Activated naive CD8-positive, alpha-beta T cell treated with anti-CD3 and anti-CD28 coated beads, Interleukin-2, amount 10 ng/mL, durations not matched to agents 7 days and 5 days (primary cell): ENCODE measurements around the gene CCBE1. TPM values are rescaled to one million over a fixed set of nuclear protein-coding genes. Genes with fewer than 3 reads are reported as not detected.

ENCODE experiments used
- ATAC-seq: fragments of 150-1000 bp; cut with Tn5 transposase; one replicate; pipeline ENCODE4 v1.10.0; 2021; ENCODE audit warnings: low read depth, moderate library complexity
- POLR2A ChIA-PET: fragments of 350-600 bp; sonication (Branson Sonifier 250); formaldehyde crosslinking; loops from one replicate; lab custom pipeline; 2021; ENCODE audit warnings: antibody characterized with exemption; lab: Charles Lee
- DNase-seq: peaks from one replicate; pipeline ENCODE4 v3.0.0; 2021
- H3K27ac Mint-ChIP-seq: one replicate; pipeline ENCODE4 v1.8.0; 2022; ENCODE audit warnings: mild to moderate bottlenecking, mixed read lengths
- H3K27me3 Mint-ChIP-seq: one replicate; pipeline ENCODE4 v1.8.0; 2022; ENCODE audit warnings: mild to moderate bottlenecking, moderate library complexity, mixed read lengths
- H3K36me3 Mint-ChIP-seq: one replicate; pipeline ENCODE4 v1.8.0; 2021; ENCODE audit warnings: mild to moderate bottlenecking, mixed read lengths
- H3K4me1 Mint-ChIP-seq: one replicate; pipeline ENCODE4 v1.8.0; 2021; ENCODE audit warnings: mixed read lengths
- H3K4me3 Mint-ChIP-seq: one replicate; pipeline ENCODE4 v1.8.0; 2022; ENCODE audit warnings: mild to moderate bottlenecking, moderate library complexity, mixed read lengths
- H3K9me3 Mint-ChIP-seq: one replicate; pipeline ENCODE4 v1.8.0; 2021; ENCODE audit warnings: mixed read lengths
- total RNA-seq, 2 experiments: library from RNA; stranded (reverse); gene quantifications; one replicate each; pipeline ENCODE4 v1.2.3, GENCODE V29; 2021

CCBE1 gene
- total RNA-seq, 2 experiments from 2014 or later: not detected

DNA sequence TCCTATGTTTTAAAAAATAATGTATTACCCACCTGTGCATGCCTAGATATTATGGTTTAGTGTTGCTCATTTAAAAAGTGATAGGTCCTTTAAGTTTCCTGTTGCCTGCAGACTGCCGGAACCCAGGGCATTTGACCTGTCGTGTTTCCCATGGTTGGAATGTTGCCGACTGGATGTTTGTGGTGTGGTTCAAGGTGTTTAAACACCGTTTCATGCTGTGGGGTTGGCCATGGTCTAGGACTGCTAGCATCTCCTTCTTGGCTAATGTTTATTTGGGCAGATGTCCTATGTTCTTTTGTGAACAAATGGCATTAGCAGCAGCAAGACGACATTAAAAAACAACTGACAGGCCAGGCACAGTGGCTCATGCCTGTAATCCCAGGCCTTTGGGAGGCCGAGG lies 245.3 kb downstream of the CCBE1 start:
- no peak overlapping the region for H3K4me3 Mint-ChIP-seq
- DNase-seq: no peak
- peaks cover 4% of the 10 kb centered on the region for H3K27me3 Mint-ChIP-seq
- H3K36me3 Mint-ChIP-seq: no peaks in the 10 kb centered on the region
- H3K4me1 Mint-ChIP-seq: no peaks in the 10 kb centered on the region
- POLR2A ChIA-PET: no interaction called here
- H3K27ac Mint-ChIP-seq: no peak overlapping the region
- H3K9me3 Mint-ChIP-seq: no peaks in the 10 kb centered on the region
- no peak for ATAC-seq

DNA sequence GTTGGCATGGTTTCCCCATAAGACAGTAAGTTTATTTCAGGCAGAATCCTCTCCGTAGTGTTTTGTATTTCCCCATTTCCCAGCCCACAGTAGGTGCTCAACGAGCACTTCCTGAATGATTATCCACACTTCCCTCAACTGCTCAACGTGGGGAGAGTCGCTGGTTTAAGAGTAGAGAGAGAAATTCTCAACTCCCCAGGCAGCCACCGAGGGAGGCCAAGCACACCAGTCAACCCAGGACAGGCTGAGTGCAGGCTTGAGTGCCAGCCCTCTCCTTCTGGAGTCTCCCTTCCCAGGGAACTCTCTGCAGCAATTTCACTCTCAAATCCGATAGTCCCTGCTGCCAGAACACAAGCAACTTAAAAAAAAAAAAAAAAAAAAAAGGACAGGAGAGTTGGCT lies 246.2 kb downstream of the CCBE1 start:
- no peak overlapping the region for H3K27ac Mint-ChIP-seq
- H3K36me3 Mint-ChIP-seq: no peaks in the 10 kb centered on the region
- DNase-seq (no peak), ATAC-seq (no peak)
- POLR2A ChIA-PET: no interaction called here
- no peaks in the 10 kb centered on the region for H3K9me3 Mint-ChIP-seq
- H3K4me1 Mint-ChIP-seq: no peaks in the 10 kb centered on the region
- H3K4me3 Mint-ChIP-seq: no peak overlapping the region
- peaks cover 4% of the 10 kb centered on the region for H3K27me3 Mint-ChIP-seq

DNA sequence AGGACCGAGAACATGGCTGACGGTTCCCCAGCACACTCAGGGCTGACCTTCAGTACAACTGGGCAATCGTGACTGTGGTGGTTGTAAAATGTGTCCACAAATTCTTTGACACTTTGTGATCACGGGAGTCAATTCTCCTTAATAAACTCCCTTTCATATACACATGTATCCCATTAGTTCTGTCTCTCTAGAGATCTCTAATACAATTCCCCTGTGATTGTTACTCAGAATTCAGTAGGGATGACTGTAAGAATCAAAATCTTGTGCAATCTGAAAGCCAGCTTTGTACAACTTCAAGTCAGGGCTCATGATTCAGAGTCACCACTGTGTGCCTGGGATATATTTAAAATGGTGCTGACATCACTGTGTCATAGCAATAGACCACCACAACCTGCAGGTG lies 248.7 kb downstream of the CCBE1 start:
- Mint-ChIP-seq H3K27me3 (peaks cover 4% of the 10 kb centered on the region), H3K36me3 (no peaks in the 10 kb centered on the region), H3K4me3 (no peak overlapping the region), H3K4me1 (no peaks in the 10 kb centered on the region), H3K27ac (no peak overlapping the region), H3K9me3 (no peaks in the 10 kb centered on the region)
- POLR2A ChIA-PET: no interaction called here
- ATAC-seq: no peak
- no peak for DNase-seq

DNA sequence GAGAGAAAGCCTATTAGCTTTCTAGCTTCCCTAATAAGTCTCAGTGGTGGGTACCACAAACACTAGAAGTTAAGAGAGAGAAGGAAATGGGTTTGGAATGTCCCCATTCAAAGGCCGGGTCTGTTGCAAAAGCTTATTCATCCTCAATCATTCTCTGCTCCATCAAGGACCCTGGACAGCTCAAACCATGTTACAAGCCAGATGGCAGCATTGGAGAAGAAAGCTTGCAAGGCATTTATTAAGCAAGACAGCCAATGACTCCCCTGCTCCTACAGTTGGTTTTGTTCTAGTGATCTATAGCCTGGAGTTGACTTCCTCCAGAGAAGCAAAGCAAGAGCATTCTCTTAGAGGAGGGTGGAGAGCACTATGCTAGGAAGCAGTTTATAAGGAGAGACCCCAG lies 251.2 kb downstream of the CCBE1 start:
- Mint-ChIP-seq H3K4me1 (no peaks in the 10 kb centered on the region), H3K4me3 (no peak overlapping the region), H3K36me3 (no peaks in the 10 kb centered on the region), H3K27me3 (no peaks in the 10 kb centered on the region), H3K9me3 (no peaks in the 10 kb centered on the region), H3K27ac (no peak overlapping the region)
- ATAC-seq (no peak), DNase-seq (no peak)
- POLR2A ChIA-PET: no interaction called here

DNA sequence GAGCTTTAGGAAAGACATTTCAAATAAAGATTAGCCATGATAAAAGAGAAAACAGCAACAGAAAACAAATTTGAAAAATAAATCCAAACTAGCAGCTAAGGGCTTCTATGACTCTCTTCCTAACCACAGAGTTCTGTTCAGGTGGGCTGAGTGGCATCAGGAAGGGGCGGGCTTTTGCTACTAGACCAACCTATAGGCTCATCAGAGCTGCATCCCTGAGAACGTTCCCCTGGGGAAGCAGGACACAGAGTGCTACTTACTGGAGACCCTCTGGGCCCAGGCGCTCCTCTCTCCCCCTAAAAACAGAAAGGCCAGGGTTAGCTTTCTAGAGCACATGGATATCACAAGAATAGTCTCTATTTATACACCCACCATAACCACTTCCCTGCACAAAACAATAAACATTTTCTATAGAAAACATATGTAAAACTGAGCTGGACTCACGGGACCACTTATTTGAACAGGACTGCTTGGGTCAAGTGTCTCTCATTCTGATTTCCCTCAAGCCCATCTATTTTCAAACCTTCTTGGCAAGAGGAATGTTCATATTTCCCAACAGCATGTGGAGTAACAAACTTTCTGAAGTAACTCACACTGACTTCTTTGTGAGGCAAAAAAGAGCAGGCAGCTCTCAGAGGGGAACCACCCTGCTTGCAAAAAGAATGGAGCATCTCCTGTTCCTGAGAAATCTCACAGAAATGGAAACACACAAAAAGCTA lies 259.2 kb downstream of the CCBE1 start:
- Mint-ChIP-seq H3K27me3 (peaks cover 3% of the 10 kb centered on the region), H3K36me3 (no peaks in the 10 kb centered on the region), H3K27ac (no peak overlapping the region), H3K9me3 (no peaks in the 10 kb centered on the region), H3K4me3 (no peak overlapping the region), H3K4me1 (peaks cover 2% of the 10 kb centered on the region)
- POLR2A ChIA-PET: no interaction called here
- ATAC-seq (no peak), DNase-seq (no peak)

DNA sequence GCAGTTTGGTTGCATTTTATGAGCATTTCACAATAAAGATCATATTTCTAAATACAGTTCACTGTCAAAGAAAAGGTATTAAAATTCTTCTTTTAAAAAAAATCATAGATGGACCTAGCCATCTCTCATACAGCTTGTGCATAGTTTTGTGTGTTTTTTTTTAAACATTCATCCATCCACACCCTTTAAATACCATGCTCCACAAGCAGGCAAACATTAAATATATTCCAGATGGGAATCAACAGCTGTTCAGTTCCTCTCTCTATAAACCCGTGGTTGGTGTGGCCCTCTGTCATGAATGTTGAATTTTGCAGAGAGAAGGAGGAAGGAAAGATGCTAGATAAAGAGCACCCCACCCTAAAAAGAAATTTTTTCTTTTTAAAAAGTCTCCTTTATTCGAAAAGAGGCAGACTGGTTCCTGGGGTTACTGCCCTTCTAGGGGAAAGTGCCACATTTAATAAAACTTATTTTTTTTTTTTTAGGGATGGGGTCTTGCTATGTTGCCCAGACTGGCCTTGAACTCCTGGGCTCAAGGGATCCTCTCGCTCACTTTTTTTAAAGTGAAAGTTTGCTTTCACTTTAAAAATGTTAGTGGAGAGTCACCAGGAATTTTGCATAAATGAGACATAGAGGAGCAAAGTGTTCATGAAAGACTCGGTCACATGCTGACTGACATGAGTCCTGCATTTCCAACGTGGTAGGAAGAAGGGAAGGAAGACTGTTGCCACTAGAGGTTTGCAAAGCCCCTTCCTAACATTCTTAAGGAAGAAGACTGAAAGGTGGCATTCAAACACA lies 264.2 kb downstream of the CCBE1 start:
- H3K9me3 Mint-ChIP-seq: no peaks in the 10 kb centered on the region
- H3K27me3 Mint-ChIP-seq: peaks cover 5% of the 10 kb centered on the region
- no peak overlapping the region for H3K4me3 Mint-ChIP-seq
- H3K36me3 Mint-ChIP-seq: no peaks in the 10 kb centered on the region
- no peak for ATAC-seq
- no peak overlapping the region for H3K27ac Mint-ChIP-seq
- POLR2A ChIA-PET: no interaction called here
- DNase-seq: no peak
- peaks cover 2% of the 10 kb centered on the region for H3K4me1 Mint-ChIP-seq

DNA sequence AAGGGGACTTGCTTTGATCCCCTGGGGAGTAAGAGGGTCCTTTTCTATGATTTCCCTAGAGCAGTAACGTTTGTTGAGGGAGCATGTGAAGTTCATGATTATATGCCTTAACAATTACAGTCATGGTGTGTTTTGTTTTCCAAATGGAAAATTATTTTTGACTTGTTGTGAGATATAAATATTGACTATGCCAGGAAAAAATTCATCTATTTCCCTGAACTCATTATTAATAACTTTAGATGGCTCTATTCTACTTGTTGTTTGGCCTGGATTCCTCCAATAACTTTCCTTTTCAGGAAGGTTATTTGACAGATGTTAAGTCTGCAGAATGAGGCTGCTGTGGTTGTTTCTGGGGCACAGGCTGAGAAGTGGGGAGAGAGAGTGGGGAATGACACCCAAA lies 266.1 kb downstream of the CCBE1 start:
- no peaks in the 10 kb centered on the region for H3K9me3 Mint-ChIP-seq
- no peak overlapping the region for H3K4me3 Mint-ChIP-seq
- H3K4me1 Mint-ChIP-seq: peaks cover 2% of the 10 kb centered on the region
- H3K36me3 Mint-ChIP-seq: no peaks in the 10 kb centered on the region
- peaks cover 7% of the 10 kb centered on the region for H3K27me3 Mint-ChIP-seq
- POLR2A ChIA-PET: no interaction called here
- ATAC-seq (no peak), DNase-seq (no peak)
- no peak overlapping the region for H3K27ac Mint-ChIP-seq

DNA sequence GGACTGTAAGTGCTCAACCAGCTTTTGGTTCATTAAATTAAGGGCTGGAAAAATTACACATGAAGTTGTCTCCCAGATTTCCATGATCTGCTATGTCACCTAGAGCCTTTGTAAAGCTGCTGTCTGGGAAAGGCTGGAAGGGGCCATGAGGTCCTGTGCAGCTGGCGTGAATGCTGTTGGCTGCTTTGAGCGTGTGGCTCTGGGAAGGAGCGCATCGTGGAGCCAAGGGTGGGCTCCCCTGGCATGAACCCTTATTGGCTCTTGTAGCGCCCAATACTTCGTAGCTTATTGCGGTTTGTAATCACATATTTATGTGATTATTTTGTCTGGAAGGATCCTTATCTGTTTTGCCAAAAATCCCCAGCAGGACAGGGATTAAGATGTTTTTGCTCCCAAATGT lies 267.6 kb downstream of the CCBE1 start:
- POLR2A ChIA-PET: no interaction called here
- H3K27me3 Mint-ChIP-seq: peaks cover 4% of the 10 kb centered on the region
- H3K4me1 Mint-ChIP-seq: peaks cover 2% of the 10 kb centered on the region
- H3K36me3 Mint-ChIP-seq: no peaks in the 10 kb centered on the region
- ATAC-seq (no peak), DNase-seq (no peak)
- H3K27ac Mint-ChIP-seq: no peak overlapping the region
- H3K4me3 Mint-ChIP-seq: no peak overlapping the region
- H3K9me3 Mint-ChIP-seq: no peaks in the 10 kb centered on the region

DNA sequence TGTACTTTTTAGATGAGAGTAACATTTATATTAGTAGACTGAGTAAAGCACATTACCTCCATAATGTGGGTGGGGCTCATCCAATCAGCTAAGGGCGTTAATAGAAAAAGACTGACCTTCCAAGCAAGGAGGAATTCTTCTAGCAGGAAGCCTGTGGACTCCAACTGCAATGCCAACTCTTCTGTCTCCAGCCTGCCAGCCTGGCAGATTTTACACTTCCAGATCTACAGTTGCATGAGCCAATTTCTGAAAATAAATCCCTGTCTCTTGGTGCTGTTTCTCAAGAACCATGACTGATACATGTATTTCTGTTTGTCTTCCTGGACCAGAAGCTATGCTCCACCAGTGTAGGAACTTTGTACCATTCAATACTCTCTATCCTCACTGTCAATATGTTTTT lies 269.2 kb downstream of the CCBE1 start:
- no peaks in the 10 kb centered on the region for H3K36me3 Mint-ChIP-seq
- peaks cover 4% of the 10 kb centered on the region for H3K27me3 Mint-ChIP-seq
- DNase-seq: no peak
- POLR2A ChIA-PET: no interaction called here
- no peak for ATAC-seq
- no peak overlapping the region for H3K27ac Mint-ChIP-seq
- no peaks in the 10 kb centered on the region for H3K4me1 Mint-ChIP-seq
- H3K9me3 Mint-ChIP-seq: no peaks in the 10 kb centered on the region
- H3K4me3 Mint-ChIP-seq: no peak overlapping the region

DNA sequence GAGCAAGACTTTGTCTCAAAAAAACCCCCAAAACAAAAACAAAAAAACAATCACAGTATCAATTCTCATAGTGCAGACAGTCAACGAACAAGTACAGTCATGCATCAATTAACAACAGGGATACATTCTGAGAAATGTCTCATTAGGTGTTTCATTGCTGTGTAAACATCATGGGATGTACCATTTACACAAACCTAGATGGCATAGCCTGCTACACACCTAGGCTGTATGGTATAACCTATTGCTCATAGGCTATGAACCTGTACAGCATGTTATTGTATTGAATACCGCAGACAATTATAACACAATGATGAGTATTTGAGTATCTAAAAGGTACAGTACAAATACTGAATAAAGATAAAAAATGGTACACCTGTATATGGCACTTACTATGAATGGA lies 270.4 kb downstream of the CCBE1 start:
- Mint-ChIP-seq H3K9me3 (no peaks in the 10 kb centered on the region), H3K4me3 (no peak overlapping the region), H3K27me3 (peaks cover 4% of the 10 kb centered on the region), H3K36me3 (no peaks in the 10 kb centered on the region), H3K27ac (no peak overlapping the region), H3K4me1 (no peaks in the 10 kb centered on the region)
- ATAC-seq (no peak), DNase-seq (no peak)
- POLR2A ChIA-PET: no interaction called here

DNA sequence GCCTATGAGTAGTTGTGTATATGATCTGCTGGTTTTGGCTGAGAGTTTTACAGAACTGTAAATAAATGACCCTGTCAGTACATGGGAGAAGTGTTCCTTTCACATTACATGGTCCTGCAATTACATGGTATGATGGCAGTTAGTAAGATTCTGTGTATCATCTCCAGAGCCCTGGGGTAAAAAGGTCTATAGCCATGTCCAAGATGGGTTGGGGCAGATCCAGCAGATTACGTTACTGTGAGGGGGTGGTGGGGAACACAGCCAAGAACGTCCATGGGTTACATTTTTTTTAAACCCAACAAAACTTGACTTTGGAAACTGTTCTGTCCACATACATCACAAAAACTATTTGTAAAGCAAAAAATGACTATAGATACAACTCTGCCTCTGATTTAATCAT lies 274.0 kb downstream of the CCBE1 start:
- no peak overlapping the region for H3K27ac Mint-ChIP-seq
- ATAC-seq: no peak
- no peak overlapping the region for H3K4me3 Mint-ChIP-seq
- peaks cover 16% of the 10 kb centered on the region for H3K27me3 Mint-ChIP-seq
- POLR2A ChIA-PET: no interaction called here
- no peaks in the 10 kb centered on the region for H3K36me3 Mint-ChIP-seq
- no peaks in the 10 kb centered on the region for H3K4me1 Mint-ChIP-seq
- H3K9me3 Mint-ChIP-seq: no peaks in the 10 kb centered on the region
- DNase-seq: no peak

DNA sequence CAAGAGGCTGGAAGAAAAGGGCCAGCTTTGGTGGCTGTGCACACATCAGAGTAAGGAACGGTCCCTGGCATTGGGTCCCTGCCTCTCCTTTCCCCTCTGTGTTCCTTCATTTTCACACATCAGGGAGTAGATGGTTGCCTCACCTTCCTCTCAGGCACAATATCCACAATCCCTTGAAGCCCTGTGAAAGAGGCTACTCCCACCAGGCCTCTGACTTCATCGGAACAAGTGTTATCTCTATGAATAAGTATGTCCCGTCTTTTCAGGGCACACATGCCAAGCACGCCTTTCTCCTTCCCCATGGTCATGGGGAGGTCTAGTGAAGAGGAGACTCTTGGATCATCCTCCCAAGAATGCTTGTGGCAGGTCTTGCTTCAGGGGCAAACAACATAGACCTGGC lies 277.0 kb downstream of the CCBE1 start:
- Mint-ChIP-seq H3K9me3 (no peaks in the 10 kb centered on the region), H3K36me3 (no peaks in the 10 kb centered on the region), H3K4me3 (no peak overlapping the region), H3K27me3 (peaks cover 13% of the 10 kb centered on the region), H3K27ac (no peak overlapping the region), H3K4me1 (no peaks in the 10 kb centered on the region)
- DNase-seq (no peak), ATAC-seq (no peak)
- POLR2A ChIA-PET: no interaction called here

DNA sequence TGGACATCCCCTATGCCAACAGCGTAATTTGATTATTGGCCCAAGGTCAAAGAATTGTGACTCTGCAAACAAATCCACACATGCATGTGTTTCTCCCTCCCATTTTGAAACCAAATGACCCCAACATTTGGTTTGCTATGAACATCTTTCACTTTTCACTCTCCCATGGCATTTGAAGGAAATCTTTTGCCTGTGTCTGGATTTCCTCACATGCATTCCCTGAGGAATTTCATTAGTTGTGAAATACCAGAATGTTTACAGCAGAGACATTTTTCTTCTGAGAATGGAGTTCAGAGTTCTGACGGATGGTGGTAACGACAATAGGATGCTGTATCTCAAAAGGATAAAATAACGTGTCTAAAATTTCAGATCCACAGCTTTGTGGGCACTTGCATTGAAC lies 277.8 kb downstream of the CCBE1 start:
- no peaks in the 10 kb centered on the region for H3K4me1 Mint-ChIP-seq
- no peaks in the 10 kb centered on the region for H3K36me3 Mint-ChIP-seq
- H3K4me3 Mint-ChIP-seq: no peak overlapping the region
- POLR2A ChIA-PET: no interaction called here
- H3K27ac Mint-ChIP-seq: no peak overlapping the region
- no peak for ATAC-seq
- no peaks in the 10 kb centered on the region for H3K9me3 Mint-ChIP-seq
- peaks cover 14% of the 10 kb centered on the region for H3K27me3 Mint-ChIP-seq
- DNase-seq: no peak

DNA sequence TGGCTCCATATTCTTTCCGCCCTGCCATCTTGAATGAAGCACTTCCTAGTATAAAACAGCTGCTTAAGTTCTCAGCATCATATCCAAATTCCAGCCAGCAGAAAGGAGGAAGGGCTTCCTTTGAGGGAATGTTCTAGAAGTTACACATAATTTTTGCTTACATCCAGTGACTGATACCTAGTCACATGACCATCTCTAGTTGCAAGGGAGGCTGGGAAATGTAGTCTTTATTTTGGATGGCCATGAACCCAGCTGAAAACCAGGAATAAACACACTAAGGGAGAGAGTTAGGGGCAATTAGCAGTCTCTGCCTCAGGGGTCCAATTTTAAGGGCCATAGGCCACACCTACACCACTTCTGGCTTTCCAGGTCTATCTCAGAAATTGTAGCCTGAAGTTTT lies 280.4 kb downstream of the CCBE1 start:
- DNase-seq: no peak
- ATAC-seq: no peak
- POLR2A ChIA-PET: no interaction called here
- Mint-ChIP-seq H3K36me3 (no peaks in the 10 kb centered on the region), H3K4me1 (no peaks in the 10 kb centered on the region), H3K27me3 (peaks cover 22% of the 10 kb centered on the region), H3K9me3 (no peaks in the 10 kb centered on the region), H3K4me3 (no peak overlapping the region), H3K27ac (no peak overlapping the region)
